ENCODE data around the gene APOBEC3H.

Gene APOBEC3H

GRCh38 chr22:39134366-39135091 lies 37.5 kb downstream of the APOBEC3H start:
- DNase-seq = no peak

GRCh38 chr22:39135092-39135896 lies 38.2 kb downstream of the APOBEC3H start:
- DNase-seq = no peak

- DNase-seq = no peak
These were observed 39.3 kb downstream of the APOBEC3H start for GRCh38 chr22:39136317-39136716.

- no peak for DNase-seq
These were observed 41.4 kb downstream of the APOBEC3H start for GRCh38 chr22:39138357-39138997.

- no peak for DNase-seq
These were observed 42.9 kb downstream of the APOBEC3H start for GRCh38 chr22:39139933-39140332.

- no peak for DNase-seq
These were observed 45.1 kb downstream of the APOBEC3H start for GRCh38 chr22:39142088-39142680.

GRCh38 chr22:39144101-39144767 lies 47.2 kb downstream of the APOBEC3H start:
- DNase-seq = peak in 2 of 51 donors; percentile 30 to 47

GRCh38 chr22:39146256-39147101 lies 49.4 kb downstream of the APOBEC3H start:
- DNase-seq = no peak

- no peak for DNase-seq
These were observed 50.4 kb downstream of the APOBEC3H start for GRCh38 chr22:39147335-39148025.

GRCh38 chr22:39148026-39148726 lies 51.1 kb downstream of the APOBEC3H start:
- no peak for DNase-seq

GRCh38 chr22:39148727-39149535 lies 51.9 kb downstream of the APOBEC3H start:
- peak in 19 of 51 donors; percentile 22 to 59 (median 35) for DNase-seq

- DNase-seq = peak in 1 of 51 donors; percentile 13
These were observed 53.1 kb downstream of the APOBEC3H start for GRCh38 chr22:39149915-39150847.

- DNase-seq = peak in 3 of 51 donors; percentile 19 to 34 (median 25)
These were observed 53.8 kb downstream of the APOBEC3H start for GRCh38 chr22:39150848-39151215.

- DNase-seq = no peak
These were observed 54.4 kb downstream of the APOBEC3H start for GRCh38 chr22:39151329-39151975.

GRCh38 chr22:39152024-39152510 lies 55.0 kb downstream of the APOBEC3H start:
- peak in 1 of 51 donors; percentile 45 for DNase-seq
